ENCODE data around the gene LPIN3. TPM values are rescaled to one million over a fixed set of nuclear protein-coding genes. Genes with fewer than 3 reads are reported as not detected.

LPIN3 gene
- total RNA-seq, 1 experiment from 2014 or later = 23.5 TPM

GRCh38 chr20:41355598-41356203 is 15.1 kb downstream of the LPIN3 start:
- TF ChIP-seq CTCF (IDR thresholded peaks at IDR 0.05; ENCODE audit: unreplicated experiment) = no peak
- CTCF ChIA-PET = no interaction called here
- H3K4me3 Mint-ChIP-seq (ENCODE audit: low read depth, unreplicated experiment) = no peak overlapping the region
- H3K9me3 Mint-ChIP-seq (ENCODE audit: low read depth, unreplicated experiment) = no peaks in the 10 kb centered on the region
- H3K27me3 Mint-ChIP-seq (ENCODE audit: unreplicated experiment) = no peaks in the 10 kb centered on the region
- DNase-seq = no peak
- H3K27ac Mint-ChIP-seq (ENCODE audit: unreplicated experiment) = no peak overlapping the region
- no peaks in the 10 kb centered on the region for H3K36me3 Mint-ChIP-seq (ENCODE audit: insufficient read depth, unreplicated experiment)
- intact Hi-C loops (cut with micrococcal nuclease; ENCODE audit: unreplicated experiment) = no loop called here
- no TSS peak for BruUV-seq (replicated peaks)
- no peaks in the 10 kb centered on the region for H3K4me1 Mint-ChIP-seq (ENCODE audit: low read depth, unreplicated experiment)

GRCh38 chr20:41356951-41357350 is 16.3 kb downstream of the LPIN3 start:
- H3K27me3 Mint-ChIP-seq (ENCODE audit: unreplicated experiment) = no peaks in the 10 kb centered on the region
- no peaks in the 10 kb centered on the region for H3K36me3 Mint-ChIP-seq (ENCODE audit: insufficient read depth, unreplicated experiment)
- CTCF ChIA-PET = no interaction called here
- no peaks in the 10 kb centered on the region for H3K9me3 Mint-ChIP-seq (ENCODE audit: low read depth, unreplicated experiment)
- no peaks in the 10 kb centered on the region for H3K4me1 Mint-ChIP-seq (ENCODE audit: low read depth, unreplicated experiment)
- TF ChIP-seq CTCF (IDR thresholded peaks at IDR 0.05; ENCODE audit: unreplicated experiment) = no peak
- H3K4me3 Mint-ChIP-seq (ENCODE audit: low read depth, unreplicated experiment) = no peak overlapping the region
- no peak overlapping the region for H3K27ac Mint-ChIP-seq (ENCODE audit: unreplicated experiment)
- no peak for DNase-seq
- intact Hi-C loops (cut with micrococcal nuclease; ENCODE audit: unreplicated experiment) = no loop called here
- no TSS peak for BruUV-seq (replicated peaks)

- CTCF ChIA-PET = no interaction called here
- DNase-seq = no peak
- no peaks in the 10 kb centered on the region for H3K9me3 Mint-ChIP-seq (ENCODE audit: low read depth, unreplicated experiment)
- no peak for TF ChIP-seq CTCF (IDR thresholded peaks at IDR 0.05; ENCODE audit: unreplicated experiment)
- no peak overlapping the region for H3K4me3 Mint-ChIP-seq (ENCODE audit: low read depth, unreplicated experiment)
- peaks cover under 1% of the 10 kb centered on the region for H3K36me3 Mint-ChIP-seq (ENCODE audit: insufficient read depth, unreplicated experiment)
- intact Hi-C loops (cut with micrococcal nuclease; ENCODE audit: unreplicated experiment) = no loop called here
- BruUV-seq (replicated peaks) = no TSS peak
- no peaks in the 10 kb centered on the region for H3K27me3 Mint-ChIP-seq (ENCODE audit: unreplicated experiment)
- H3K27ac Mint-ChIP-seq (ENCODE audit: unreplicated experiment) = no peak overlapping the region
- no peaks in the 10 kb centered on the region for H3K4me1 Mint-ChIP-seq (ENCODE audit: low read depth, unreplicated experiment)
Measured at GRCh38 chr20:41357424-41358163, 17.0 kb downstream of the LPIN3 start.

GRCh38 chr20:41358230-41358629 is 17.6 kb downstream of the LPIN3 start:
- Mint-ChIP-seq H3K4me1 (ENCODE audit: low read depth, unreplicated experiment) (no peaks in the 10 kb centered on the region), H3K4me3 (ENCODE audit: low read depth, unreplicated experiment) (no peak overlapping the region), H3K27ac (ENCODE audit: unreplicated experiment) (no peak overlapping the region), H3K27me3 (ENCODE audit: unreplicated experiment) (peaks cover 6% of the 10 kb centered on the region), H3K9me3 (ENCODE audit: low read depth, unreplicated experiment) (no peaks in the 10 kb centered on the region), H3K36me3 (ENCODE audit: insufficient read depth, unreplicated experiment) (peaks cover 4% of the 10 kb centered on the region)
- CTCF ChIA-PET = interaction anchor here (0.7 kb wide), 1 partner anchor 295 kb away, joined by 6 read pairs; no protein-coding TSS in a partner anchor
- BruUV-seq (replicated peaks) = no TSS peak
- no peak for DNase-seq
- TF ChIP-seq CTCF (IDR thresholded peaks at IDR 0.05; ENCODE audit: unreplicated experiment) = peak; percentile 5
- intact Hi-C loops (cut with micrococcal nuclease; ENCODE audit: unreplicated experiment) = no loop called here

Data from Calu3 (cell line).